Activated CD4-positive, CD25-positive, alpha-beta regulatory T cell treated with anti-CD3 and anti-CD28 coated beads, Interleukin-2, amount 50 U/mL, for 16 hours (primary cell): ENCODE results near the gene HJURP.

ENCODE experiments used
- DNase-seq: peaks from one replicate; pipeline ENCODE4 v3.0.0-alpha.2; 2020; ENCODE audit warnings: low read depth, low spot score

HJURP gene

DNA sequence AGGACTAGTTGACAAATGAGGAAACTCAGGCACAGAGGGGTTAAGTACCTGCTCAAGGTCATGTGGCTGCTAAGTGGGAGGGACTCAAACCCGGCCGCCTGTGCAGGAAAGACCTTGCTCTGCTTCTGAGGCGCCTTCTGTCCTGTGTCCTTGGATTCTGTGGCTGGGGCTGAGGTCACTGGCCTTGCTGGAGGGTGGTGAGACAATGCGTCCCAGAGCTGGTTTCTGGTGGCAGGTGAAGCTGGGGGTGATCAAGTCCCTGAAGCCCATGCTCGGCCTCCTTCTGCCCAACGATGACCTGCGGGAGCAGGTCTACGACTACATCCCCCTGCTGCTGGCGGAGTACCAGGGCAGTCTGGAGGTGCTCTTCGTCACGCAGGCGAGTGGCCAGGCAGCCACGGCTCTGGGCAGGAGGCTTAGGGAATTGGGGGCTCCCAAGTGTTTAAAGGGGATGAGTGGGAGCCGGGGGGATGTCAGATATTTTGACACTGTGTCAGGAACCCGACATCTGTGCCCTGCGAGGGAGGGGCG, 60.1 kb downstream of the HJURP start:
- no peak for DNase-seq

DNA sequence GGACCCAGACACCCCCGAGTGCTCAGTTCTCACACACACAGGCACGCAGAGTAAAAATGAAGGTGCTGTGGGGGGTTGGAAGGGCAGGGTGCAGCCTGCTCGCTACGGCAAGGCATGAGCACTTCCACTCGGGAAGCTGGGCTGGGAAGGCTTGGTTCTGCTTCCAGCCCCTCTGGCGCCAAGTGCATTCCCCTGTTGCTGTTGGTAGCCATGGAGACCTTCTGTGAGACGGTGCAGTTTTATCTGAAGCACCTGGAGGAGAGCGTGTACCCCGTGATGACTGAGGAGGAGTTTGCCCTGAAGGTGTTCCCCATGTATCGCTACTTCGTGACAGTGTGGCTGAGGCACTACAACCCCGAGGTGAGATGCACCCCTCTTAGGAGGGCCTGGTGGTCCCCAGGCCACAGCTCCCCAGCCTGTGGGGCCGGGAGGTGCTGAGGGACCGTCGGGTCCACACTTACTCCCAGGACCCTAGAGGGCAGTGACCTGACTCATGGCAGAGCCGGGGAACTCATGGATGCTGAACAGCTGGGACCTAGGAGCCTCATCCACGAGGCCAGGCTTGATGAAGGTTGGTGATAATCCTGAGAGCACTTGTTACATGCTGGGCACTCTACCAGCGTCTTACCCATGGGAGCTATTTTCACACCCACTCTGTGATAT, 60.7 kb downstream of the HJURP start:
- no peak for DNase-seq

DNA sequence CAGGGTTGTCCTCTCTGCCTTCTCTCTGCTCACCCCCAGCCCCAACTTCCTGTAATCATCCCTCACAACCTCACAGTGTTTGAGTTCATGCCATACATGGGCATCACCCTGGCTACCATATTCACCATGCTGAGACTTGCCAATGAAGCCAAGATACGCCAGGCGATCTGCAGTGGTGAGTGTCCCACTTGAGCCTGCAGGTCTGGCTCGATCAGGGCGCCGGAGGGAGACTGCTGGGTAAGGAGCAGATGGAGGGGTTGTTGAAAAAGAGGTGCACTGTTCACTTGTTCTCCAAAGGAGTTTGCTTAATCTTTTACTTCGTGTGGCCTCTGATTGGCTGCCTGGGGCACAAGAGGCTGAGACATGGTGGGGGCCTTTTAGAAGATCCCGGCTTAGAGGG, 61.6 kb downstream of the HJURP start:
- DNase-seq, result no peak

DNA sequence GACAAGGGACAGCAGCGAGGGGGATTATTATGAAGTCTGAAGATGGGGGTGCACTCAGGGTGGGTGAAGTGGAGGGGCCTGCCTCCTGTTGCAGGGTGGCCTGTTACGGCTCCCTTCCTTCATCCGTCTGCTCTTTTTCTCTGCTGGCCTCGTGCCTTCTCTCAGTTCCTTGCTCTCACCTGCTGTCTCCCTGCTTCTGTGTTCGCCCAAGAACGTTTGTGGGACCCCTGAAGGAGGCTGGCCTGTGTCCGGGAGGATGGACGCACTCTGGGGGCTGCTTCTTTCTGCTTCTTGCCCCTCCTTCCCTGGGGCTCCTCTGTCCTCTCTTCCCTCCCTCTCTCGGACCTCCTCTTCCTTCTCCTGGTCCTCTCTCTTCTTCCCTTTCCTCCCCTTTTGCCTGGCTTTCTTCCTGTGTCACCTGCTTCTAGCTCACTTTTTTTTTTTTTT, 62.4 kb downstream of the HJURP start:
- DNase-seq, result no peak

DNA sequence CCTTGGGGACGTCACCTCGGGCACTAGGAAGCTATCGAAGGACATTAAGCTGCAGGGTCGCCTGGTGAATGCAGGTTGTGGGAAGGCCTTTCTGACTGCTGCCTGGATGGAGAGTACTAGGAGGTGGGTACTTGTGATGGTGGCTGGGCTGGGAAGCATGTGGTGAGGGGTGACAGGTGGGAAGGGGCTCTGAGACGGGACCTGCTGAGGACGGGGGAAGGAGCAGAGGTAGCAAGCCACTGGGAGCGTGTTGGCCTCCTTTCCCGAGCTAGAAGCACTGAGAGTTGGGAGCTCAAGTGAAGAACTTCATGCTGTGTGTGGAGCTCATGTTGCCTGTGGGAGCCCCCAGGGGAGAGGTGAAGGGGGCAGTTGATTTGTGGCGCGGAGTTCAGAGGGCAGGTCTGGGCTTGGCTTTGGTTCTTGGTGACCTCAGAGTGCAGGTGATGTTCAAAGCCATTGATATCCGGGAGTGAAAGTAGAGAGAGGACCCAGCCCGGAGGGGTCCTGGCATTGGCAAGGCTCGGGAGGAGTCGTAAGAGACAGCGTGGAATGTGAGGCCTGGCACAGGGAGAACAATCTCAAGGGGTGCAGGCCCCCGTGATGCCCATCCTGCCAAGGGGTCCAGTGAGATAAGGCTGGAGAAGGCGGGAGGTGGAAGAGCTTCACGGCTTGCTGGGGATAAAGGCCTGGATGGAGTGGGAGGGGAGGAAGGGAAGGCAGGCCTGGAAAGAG, 63.0 kb downstream of the HJURP start:
- no peak for DNase-seq

DNA sequence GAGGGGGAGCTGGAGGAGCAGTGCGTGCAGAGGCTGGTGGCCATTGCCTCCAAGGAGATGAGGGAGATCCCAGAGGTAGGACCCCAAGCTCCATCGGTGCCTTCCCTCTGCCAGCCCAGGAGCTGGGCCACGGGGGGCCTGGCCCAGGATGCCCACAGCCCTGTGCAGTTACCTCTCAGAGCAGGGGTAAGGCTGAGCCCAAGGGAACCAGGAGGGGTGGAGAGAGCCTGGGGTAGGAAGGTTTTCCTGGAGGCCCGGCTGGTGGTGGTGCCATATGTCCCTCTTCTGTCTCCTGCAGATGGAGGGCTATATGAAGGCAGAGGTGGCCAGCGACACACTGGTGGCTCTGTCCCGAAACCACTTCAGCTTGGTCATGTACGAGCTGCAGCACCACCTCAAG, 64.8 kb downstream of the HJURP start:
- no peak for DNase-seq
